HG02870 (cell line): Measurements from ENCODE around the gene UBE2E1.
A peak's percentile ranks its signal among the peaks of the same experiment; 100 is the strongest.

ENCODE experiments used
- ATAC-seq: cut with Tn5 transposase; IDR thresholded peaks from one replicate; pipeline ENCODE4 v1.9.1; 2021; ENCODE audit warnings: mild to moderate bottlenecking, moderate library complexity; ENCODE audit not compliant: unreplicated experiment

UBE2E1 gene

GRCh38 chr3:23793528-23794134, 12.1 kb upstream of the UBE2E1 start:
- ATAC-seq = no peak

- ATAC-seq = no peak
Measured at GRCh38 chr3:23795096-23795495, 10.7 kb upstream of the UBE2E1 start.

GRCh38 chr3:23796518-23796917, 9.2 kb upstream of the UBE2E1 start:
- ATAC-seq = no peak

- ATAC-seq = peak; percentile 89
Measured at GRCh38 chr3:23797491-23797890, 8.3 kb upstream of the UBE2E1 start.

- no peak for ATAC-seq
Measured at GRCh38 chr3:23798456-23798855, 7.3 kb upstream of the UBE2E1 start.

- ATAC-seq = no peak
Measured at GRCh38 chr3:23798876-23799275, 6.9 kb upstream of the UBE2E1 start.

- ATAC-seq = no peak
Measured at GRCh38 chr3:23800731-23801130, 5.0 kb upstream of the UBE2E1 start.

GRCh38 chr3:23804441-23805209, 1.1 kb upstream of the UBE2E1 start:
- ATAC-seq = no peak

GRCh38 chr3:23805210-23805632, 534 bp upstream of the UBE2E1 start:
- ATAC-seq = no peak

- no peak for ATAC-seq
Measured at GRCh38 chr3:23806534-23807423, 1.0 kb downstream of the UBE2E1 start.

GRCh38 chr3:23807424-23808015, 1.8 kb downstream of the UBE2E1 start:
- no peak for ATAC-seq

GRCh38 chr3:23808525-23808924, 2.8 kb downstream of the UBE2E1 start:
- ATAC-seq = no peak

GRCh38 chr3:23809294-23809693, 3.5 kb downstream of the UBE2E1 start:
- no peak for ATAC-seq

- ATAC-seq = no peak
Measured at GRCh38 chr3:23809840-23810342, 4.1 kb downstream of the UBE2E1 start.

GRCh38 chr3:23810343-23811184, 4.8 kb downstream of the UBE2E1 start:
- ATAC-seq = no peak

GRCh38 chr3:23811185-23811527, 5.4 kb downstream of the UBE2E1 start:
- ATAC-seq = no peak

- peak; percentile 61 for ATAC-seq
Measured at GRCh38 chr3:23811919-23812318, 6.2 kb downstream of the UBE2E1 start.

GRCh38 chr3:23815879-23816278, 10.1 kb downstream of the UBE2E1 start:
- no peak for ATAC-seq

GRCh38 chr3:23816721-23817120, 11.0 kb downstream of the UBE2E1 start:
- no peak for ATAC-seq

GRCh38 chr3:23817508-23818223, 11.9 kb downstream of the UBE2E1 start:
- ATAC-seq = no peak
